Vagina (tissue), 2 donors: Measurements from ENCODE around the gene CRYZL1. TPM values are rescaled to one million over a fixed set of nuclear protein-coding genes. Genes with fewer than 3 reads are reported as not detected.
"Not testable (repeated sequence)": the region's sequence is repeated elsewhere in the genome, so short reads cannot be mapped to it uniquely, and the experiment has no call there.

Experiments used
- DNase-seq, 2 donors: peaks; one replicate each; pipeline ENCODE4 v3.0.0-alpha.2; 2017; ENCODE audit errors: extremely low spot score in 2 of 2
- H3K27ac ChIP-seq: fragments of 200-600 bp; sonication (generic); one replicate; pipeline ENCODE4 v1.5.1; 2019
- H3K27me3 ChIP-seq: fragments of 200-600 bp; sonication (generic); one replicate; pipeline ENCODE4 v1.5.1; 2019
- H3K36me3 ChIP-seq, 2 donors: fragments of 200-600 bp; sonication (generic); one replicate each; pipeline ENCODE4 v1.5.1; 2017 to 2019
- H3K4me1 ChIP-seq: fragments of 200-600 bp; sonication (generic); one replicate; pipeline ENCODE4 v1.5.1; 2019
- H3K4me3 ChIP-seq, 2 donors: fragments of 200-600 bp; sonication (generic); 1 replicate in 1 of 2; 2 replicates in 1 of 2; pipeline ENCODE4 v1.5.1; 2016 to 2019
- H3K9me3 ChIP-seq: fragments of 200-600 bp; sonication (generic); one replicate; pipeline ENCODE4 v1.5.1; 2019
- CTCF ChIP-seq, 3 experiments: fragments of 450-650 bp in 2 of 3; fragments of 200-600 bp in 1 of 3; sonication (generic) in 1 of 3; IDR thresholded peaks; one replicate each; pipeline ENCODE4 v1.5.1; 2017 to 2019; ENCODE audit warnings: antibody characterized with exemption in 3 of 3, mild to moderate bottlenecking in 2 of 3, moderate library complexity in 2 of 3
- POLR2A ChIP-seq, 2 donors: fragments of 450-650 bp; IDR thresholded peaks; one replicate each; pipeline ENCODE4 v1.6.1; 2017; ENCODE audit warnings: antibody characterized with exemption in 2 of 2, mild to moderate bottlenecking in 2 of 2, moderate library complexity in 2 of 2
- POLR2AphosphoS5 ChIP-seq, 2 donors: sonication (generic); formaldehyde crosslinking; IDR thresholded peaks; one replicate each; pipeline ENCODE4 v1.9.0; 2017; ENCODE audit warnings: antibody characterized with exemption in 2 of 2, mild to moderate bottlenecking in 2 of 2, low read depth in 1 of 2; ENCODE audit not compliant: insufficient read depth in 1 of 2
- intact Hi-C: fragments of 100-400 bp; cut with DNase I; formaldehyde crosslinking; loops from one replicate; pipeline ENCODE4 v1.15.1; 2023
- total RNA-seq: library from RNA; depleted of rRNA; stranded (reverse); fragments of >200 nt; gene quantifications from one replicate; pipeline ENCODE4 v1.2.3, GENCODE V29; 2016

Gene CRYZL1
- total RNA-seq, 1 donor from 2014 or later, result 56.2 TPM

DNA sequence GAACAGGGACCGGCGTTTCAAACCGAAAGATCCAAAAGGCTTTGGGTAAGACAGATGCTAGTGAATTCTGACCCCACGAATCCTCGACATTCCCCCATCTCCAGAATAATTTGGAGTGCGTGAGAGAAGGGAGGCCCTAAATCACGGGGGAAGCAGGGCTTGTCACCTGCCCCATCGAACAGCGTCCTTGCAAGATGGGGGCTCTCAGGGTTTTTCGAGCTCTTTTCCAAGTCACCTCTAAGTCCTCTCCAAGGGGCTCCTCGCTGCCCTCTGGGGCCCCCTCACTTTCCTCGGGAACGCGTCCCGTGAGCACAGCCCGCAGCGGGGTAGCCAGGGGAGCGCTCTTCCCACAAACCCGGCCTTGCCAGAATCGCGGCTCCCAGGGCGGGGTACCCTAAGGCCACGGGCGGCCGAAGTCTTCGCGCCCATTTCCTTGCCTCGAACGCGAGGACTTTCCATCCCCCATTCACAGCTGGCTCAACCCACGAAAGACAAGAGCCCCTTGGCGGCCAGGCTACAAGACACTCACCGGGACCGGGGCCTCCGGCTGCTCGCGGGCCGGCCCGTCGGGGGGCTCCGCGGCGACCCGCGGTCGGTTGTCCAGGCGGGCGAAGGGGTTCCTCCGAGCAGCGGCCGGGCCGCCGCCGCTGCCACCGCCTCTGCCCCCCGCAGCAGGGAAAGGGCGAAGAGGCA, 53.6 kb downstream of the CRYZL1 start:
- Histone ChIP-seq H3K4me3 (peak overlapping the region; percentile 61 to 70), H3K9me3 (no peaks in the 10 kb centered on the region), H3K36me3 (no peaks in the 10 kb centered on the region), H3K4me1 (peaks cover 18% of the 10 kb centered on the region), H3K27ac (peak overlapping the region; percentile 85), H3K27me3 (no peaks in the 10 kb centered on the region)
- intact Hi-C loops, result no loop called here
- no peak for TF ChIP-seq POLR2AphosphoS5 (IDR thresholded peaks at IDR 0.05; ENCODE audit: insufficient read depth in 1 of 2, low read depth in 1 of 2)
- TF ChIP-seq POLR2A (IDR thresholded peaks at IDR 0.05), result no peak
- TF ChIP-seq CTCF (IDR thresholded peaks at IDR 0.05), result no peak
- no peak for DNase-seq

- H3K27ac ChIP-seq, result no peak overlapping the region
- no peaks in the 10 kb centered on the region for H3K36me3 ChIP-seq
- H3K4me3 ChIP-seq, result no peak overlapping the region
- TF ChIP-seq CTCF (IDR thresholded peaks at IDR 0.05), result no peak
- no peak for TF ChIP-seq POLR2A (IDR thresholded peaks at IDR 0.05)
- no peak for TF ChIP-seq POLR2AphosphoS5 (IDR thresholded peaks at IDR 0.05; ENCODE audit: insufficient read depth in 1 of 2, low read depth in 1 of 2)
- H3K9me3 ChIP-seq, result no peaks in the 10 kb centered on the region
- intact Hi-C loops, result no loop called here
- H3K4me1 ChIP-seq, result peaks cover 18% of the 10 kb centered on the region
- DNase-seq, result no peak
- H3K27me3 ChIP-seq, result no peaks in the 10 kb centered on the region
Observed at GRCh38 chr21:33586927-33587326, 54.6 kb downstream of the CRYZL1 start.

DNA sequence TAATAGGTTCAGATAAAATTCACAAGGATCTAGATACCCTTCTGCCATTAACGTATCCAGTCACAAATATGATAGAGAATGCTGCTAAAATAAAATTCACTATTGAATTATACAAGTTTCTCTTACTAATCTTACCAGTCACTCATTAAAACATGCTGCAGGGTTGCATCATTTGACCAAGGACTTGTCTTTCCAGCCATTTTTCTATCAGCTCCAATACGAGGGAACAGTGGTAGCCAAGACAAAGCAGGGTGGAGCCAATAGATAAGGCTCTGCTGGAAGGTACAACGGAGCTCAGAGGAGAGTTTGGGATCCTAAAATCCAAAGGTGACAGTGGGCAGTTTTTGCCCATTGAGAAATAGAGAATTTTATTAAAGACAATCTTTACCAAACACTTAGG, 57.1 kb downstream of the CRYZL1 start:
- no peaks in the 10 kb centered on the region for H3K27me3 ChIP-seq
- H3K36me3 ChIP-seq, result no peaks in the 10 kb centered on the region
- peaks cover 18% of the 10 kb centered on the region for H3K4me1 ChIP-seq
- H3K27ac ChIP-seq, result no peak overlapping the region
- H3K9me3 ChIP-seq, result no peaks in the 10 kb centered on the region
- no peak overlapping the region for H3K4me3 ChIP-seq
- no peak for TF ChIP-seq POLR2AphosphoS5 (IDR thresholded peaks at IDR 0.05; ENCODE audit: insufficient read depth in 1 of 2, low read depth in 1 of 2)
- no peak for TF ChIP-seq CTCF (IDR thresholded peaks at IDR 0.05)
- TF ChIP-seq POLR2A (IDR thresholded peaks at IDR 0.05), result no peak
- intact Hi-C loops, result no loop called here
- DNase-seq, result no peak

- Histone ChIP-seq H3K27me3 (no peaks in the 10 kb centered on the region), H3K27ac (no peak overlapping the region), H3K4me1 (no peaks in the 10 kb centered on the region), H3K4me3 (no peak overlapping the region), H3K36me3 (peaks cover 0 to 30% of the 10 kb centered on the region in 2 donors), H3K9me3 (no peaks in the 10 kb centered on the region)
- TF ChIP-seq POLR2AphosphoS5 (IDR thresholded peaks at IDR 0.05; ENCODE audit: insufficient read depth in 1 of 2, low read depth in 1 of 2) (no peak), CTCF (IDR thresholded peaks at IDR 0.05) (no peak), POLR2A (IDR thresholded peaks at IDR 0.05) (no peak)
- intact Hi-C loops, result no loop called here
- DNase-seq, result no peak
Observed at GRCh38 chr21:33578959-33579542, 62.5 kb downstream of the CRYZL1 start.

DNA sequence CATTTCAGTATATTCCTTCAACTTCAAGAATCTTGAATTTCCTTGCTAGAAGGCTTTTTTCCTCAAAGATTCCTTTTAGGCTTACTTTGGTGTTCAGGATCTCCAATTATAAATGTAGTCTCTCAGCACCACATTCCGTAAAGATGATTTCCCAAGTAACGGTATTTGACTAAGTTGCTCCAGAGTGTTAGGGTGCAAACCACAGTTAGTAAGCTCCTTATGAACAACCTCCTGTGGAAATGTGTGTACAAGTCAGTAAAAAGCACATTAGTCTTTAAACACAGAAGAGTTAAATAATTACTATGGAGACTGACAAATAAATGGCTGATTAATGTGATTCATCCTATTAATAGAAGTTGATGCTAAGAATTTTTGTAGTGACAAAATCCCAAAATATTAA, 63.3 kb downstream of the CRYZL1 start:
- H3K36me3 ChIP-seq, result peaks cover 0 to 37% of the 10 kb centered on the region in 2 donors
- no peaks in the 10 kb centered on the region for H3K9me3 ChIP-seq
- TF ChIP-seq CTCF (IDR thresholded peaks at IDR 0.05) (no peak), POLR2A (IDR thresholded peaks at IDR 0.05) (no peak), POLR2AphosphoS5 (IDR thresholded peaks at IDR 0.05; ENCODE audit: insufficient read depth in 1 of 2, low read depth in 1 of 2) (no peak)
- H3K4me3 ChIP-seq, result no peak overlapping the region
- no peaks in the 10 kb centered on the region for H3K27me3 ChIP-seq
- DNase-seq, result no peak
- no peak overlapping the region for H3K27ac ChIP-seq
- no peaks in the 10 kb centered on the region for H3K4me1 ChIP-seq
- intact Hi-C loops, result no loop called here

DNA sequence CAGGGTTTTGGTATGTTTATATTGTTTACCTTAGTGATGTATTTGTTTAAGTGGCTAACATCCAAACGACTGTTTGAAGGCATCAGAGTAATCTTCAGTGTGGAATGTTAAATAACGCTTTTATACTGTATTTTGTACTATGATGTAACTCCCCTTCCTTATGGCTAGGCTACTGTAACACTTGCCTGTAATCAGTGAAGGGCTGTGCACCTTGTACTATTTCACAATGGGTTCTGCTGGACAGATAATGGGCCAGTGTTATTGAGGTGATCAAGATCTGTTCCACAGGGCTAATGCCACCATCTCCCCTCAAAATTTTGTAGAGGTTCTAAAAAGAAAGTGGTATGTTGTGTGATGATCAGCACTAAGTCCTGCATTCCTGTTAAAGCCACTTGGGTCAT, 64.8 kb downstream of the CRYZL1 start:
- H3K36me3 ChIP-seq, result peaks cover 0 to 49% of the 10 kb centered on the region in 2 donors
- not testable (repeated sequence) for H3K27ac ChIP-seq, DNase-seq

More for the DNA sequence above, 64.8 kb downstream of the CRYZL1 start:
- H3K4me3 ChIP-seq, H3K9me3 ChIP-seq, H3K27me3 ChIP-seq, H3K4me1 ChIP-seq, intact Hi-C loops: not testable (repeated sequence)
